SK-N-SH (cell line): ENCODE measurements around the gene STX1B. TPM values are rescaled to one million over a fixed set of nuclear protein-coding genes. Genes with fewer than 3 reads are reported as not detected.

Experiments
- CTCF ChIA-PET: fragments of 300-600, 350-600 bp; formaldehyde crosslinking; extraction: SDS; loops from one replicate; lab custom pipeline; 2021; lab: Yijun Ruan, JAX
- POLR2A ChIA-PET: fragments of 350-600 bp; sonication (Branson Sonifier 250); formaldehyde crosslinking; extraction: SDS; loops from one replicate; lab custom pipeline; 2020; ENCODE audit warnings: antibody characterized with exemption, inconsistent platforms; lab: Yijun Ruan, JAX
- DNase-seq: peaks from one replicate; pipeline ENCODE4 v3.0.0; 2012
- H2AFZ ChIP-seq: fragments of 200-600 bp; sonication (generic); 2 replicates; pipeline ENCODE4 v1.8.1; 2016; ENCODE audit warnings: antibody characterized with exemption, mild to moderate bottlenecking, low read depth
- H3F3A ChIP-seq: fragments of 200-600 bp; sonication (generic); replicated peaks from 2 replicates; pipeline ENCODE3; 2016; ENCODE audit warnings: antibody characterized with exemption, mild to moderate bottlenecking; ENCODE audit not compliant: insufficient read depth
- H3K27ac ChIP-seq, 2 experiments: fragments of 200-500 bp in 1 of 2; fragments of 200-600 bp in 1 of 2; sonication (Bioruptor generic) in 1 of 2; sonication (generic), shearing (Covaris generic) in 1 of 2; 2 replicates each; pipeline versions ENCODE4 v1.5.1 to v1.6.1; 2014 to 2016; ENCODE audit warnings: low read depth in 2 of 2, inconsistent platforms in 1 of 2, low read length in 1 of 2, mild to moderate bottlenecking in 1 of 2, mixed read lengths in 1 of 2
- H3K27me3 ChIP-seq: fragments of 200-600 bp; sonication (generic), shearing (Covaris generic); 2 replicates; pipeline ENCODE4 v1.6.1; 2016; ENCODE audit warnings: mixed run types; ENCODE audit not compliant: insufficient read depth
- H3K36me3 ChIP-seq, 2 experiments: fragments of 200-500 bp in 1 of 2; fragments of 200-600 bp in 1 of 2; sonication (Bioruptor generic) in 1 of 2; sonication (generic) in 1 of 2; replicated peaks in 1 of 2; 2 replicates each; pipeline versions ENCODE3 to v1.5.1; 2014 to 2016; ENCODE audit warnings: low read length in 1 of 2, mild to moderate bottlenecking in 1 of 2; ENCODE audit not compliant: insufficient read depth in 2 of 2, control insufficient read depth in 1 of 2
- H3K4me1 ChIP-seq, 2 experiments: fragments of 200-500 bp in 1 of 2; fragments of 200-600 bp in 1 of 2; sonication (Bioruptor generic) in 1 of 2; sonication (generic), shearing (Covaris generic) in 1 of 2; 2 replicates each; pipeline versions ENCODE4 v1.5.1 to v1.6.1; 2014 to 2016; ENCODE audit warnings: low read depth in 1 of 2, low read length in 1 of 2, mixed run types in 1 of 2; ENCODE audit not compliant: insufficient read depth in 2 of 2, control insufficient read depth in 1 of 2
- H3K4me2 ChIP-seq: fragments of 200-600 bp; sonication (generic), shearing (Covaris generic); 2 replicates; pipeline ENCODE4 v1.6.1; 2017; ENCODE audit warnings: mixed run types
- H3K4me3 ChIP-seq, 2 experiments: fragments of 200-500 bp in 1 of 2; fragments of 200-600 bp in 1 of 2; sonication (Bioruptor generic) in 1 of 2; sonication (generic), shearing (Covaris generic) in 1 of 2; 2 replicates each; pipeline versions ENCODE4 v1.5.1 to v1.8.1; 2014 to 2016; ENCODE audit warnings: low read depth in 2 of 2, inconsistent platforms in 1 of 2, low read length in 1 of 2, mild to moderate bottlenecking in 1 of 2, mixed read lengths in 1 of 2, moderate library complexity in 1 of 2
- H3K79me2 ChIP-seq: fragments of 200-600 bp; sonication (generic); 2 replicates; pipeline ENCODE4 v1.8.1; 2017; ENCODE audit warnings: mild to moderate bottlenecking; ENCODE audit not compliant: insufficient read depth
- H3K9ac ChIP-seq: fragments of 200-600 bp; sonication (generic); 2 replicates; pipeline ENCODE4 v1.6.1; 2017; ENCODE audit warnings: mixed run types
- H3K9me2 ChIP-seq: fragments of 200-600 bp; sonication (generic); 2 replicates; pipeline ENCODE4 v1.6.1; 2017; ENCODE audit warnings: mixed run types
- H3K9me3 ChIP-seq: fragments of 200-600 bp; sonication (generic); 2 replicates; pipeline ENCODE4 v1.6.1; 2017; ENCODE audit warnings: mixed run types, mild to moderate bottlenecking, moderate library complexity
- H4K20me1 ChIP-seq: fragments of 200-600 bp; sonication (generic); 2 replicates; pipeline ENCODE4 v1.6.1; 2017; ENCODE audit warnings: mild to moderate bottlenecking, mixed run types; ENCODE audit not compliant: insufficient read depth
- CTCF ChIP-seq: fragments of 200-600 bp; sonication (generic); IDR thresholded peaks from 2 replicates; pipeline ENCODE4 v1.6.1; 2017; ENCODE audit warnings: antibody characterized with exemption, mild to moderate bottlenecking, moderate library complexity
- FOXJ3 ChIP-seq: sonication (generic); formaldehyde crosslinking; IDR thresholded peaks from 2 replicates; pipeline ENCODE4 v1.5.1; 2020; ENCODE audit warnings: mild to moderate bottlenecking, missing genetic modification reagents
- GABPA ChIP-seq: IDR thresholded peaks from 2 replicates; pipeline ENCODE4 v1.4.0; 2012; ENCODE audit warnings: low read depth, mild to moderate bottlenecking
- IRF3 ChIP-seq: fragments of 150-350 bp; IDR thresholded peaks from 2 replicates; pipeline ENCODE4 v1.6.1; 2016; ENCODE audit warnings: mild to moderate bottlenecking, low read depth, low read length
- JUND ChIP-seq: IDR thresholded peaks from 2 replicates; pipeline ENCODE4 v1.4.0; 2012
- MAX ChIP-seq: IDR thresholded peaks from 2 replicates; pipeline ENCODE4 v1.4.0; 2012; ENCODE audit warnings: low read depth
- MEF2A ChIP-seq: IDR thresholded peaks from 2 replicates; pipeline ENCODE4 v1.4.0; 2012; ENCODE audit warnings: low read depth, borderline replicate concordance
- NFIC ChIP-seq: IDR thresholded peaks from 2 replicates; pipeline ENCODE4 v1.4.0; 2012; ENCODE audit warnings: borderline replicate concordance
- PBX3 ChIP-seq: IDR thresholded peaks from 2 replicates; pipeline ENCODE4; 2012
- REST ChIP-seq: IDR thresholded peaks from 2 replicates; pipeline ENCODE4 v1.6.1; 2012; ENCODE audit warnings: mild to moderate bottlenecking, low read depth, low read length, moderate library complexity
- RFX5 ChIP-seq: IDR thresholded peaks from 2 replicates; pipeline ENCODE4 v1.6.1; 2012; ENCODE audit warnings: mild to moderate bottlenecking, improper control_type of control experiment, low read length
- SMC3 ChIP-seq: IDR thresholded peaks from 2 replicates; pipeline ENCODE4 v1.6.1; 2012; ENCODE audit warnings: low read depth, low read length, improper control_type of control experiment
- TAF1 ChIP-seq: IDR thresholded peaks from 2 replicates; pipeline ENCODE4 v1.6.1; 2012; ENCODE audit warnings: low read depth, mild to moderate bottlenecking, low read length, moderate library complexity, borderline replicate concordance
- TCF12 ChIP-seq: IDR thresholded peaks from 2 replicates; pipeline ENCODE4 v1.4.0; 2012
- TEAD4 ChIP-seq: IDR thresholded peaks from 2 replicates; pipeline ENCODE4 v1.4.0; 2012; ENCODE audit warnings: mild to moderate bottlenecking, borderline replicate concordance; ENCODE audit not compliant: insufficient read depth
- ZBTB33 ChIP-seq: IDR thresholded peaks from 2 replicates; pipeline ENCODE4 v1.4.0; 2012; ENCODE audit warnings: low read depth, borderline replicate concordance
- WGBS: methylation state at CpG from one replicate; pipeline ENCODE4 v1.1.6; 2017; ENCODE audit warnings: low lambda C conversion rate; 5-methylcytosine and 5-hydroxymethylcytosine counted together
- polyA plus RNA-seq, 3 experiments: library from polyadenylated mRNA; depleted of rRNA; stranded (reverse); fragments of >200 nt; gene quantifications; 2 replicates each; pipeline ENCODE4 v1.2.3, GENCODE V29; 2012

Gene STX1B
- polyA plus RNA-seq, 1 of the 3 experiments (the other 2 are of a cell fraction): 21.2 TPM

- Histone ChIP-seq H2AFZ (no peak overlapping the region), H3K27ac (no peak overlapping the region), H3K4me3 (no peak overlapping the region), H4K20me1 (no peaks in the 10 kb centered on the region), H3K79me2 (peaks cover 16% of the 10 kb centered on the region; the same call in 1 of the 2 replicates), H3K4me1 (peaks cover 17 to 18% of the 10 kb centered on the region in 2 experiments; a peak in 3 of 4 replicates), H3F3A (peaks cover 23% of the 10 kb centered on the region), H3K9me2 (no peaks in the 10 kb centered on the region), H3K4me2 (no peak overlapping the region), H3K27me3 (no peaks in the 10 kb centered on the region), H3K9me3 (no peaks in the 10 kb centered on the region), H3K36me3 (peaks cover 0 to 2% of the 10 kb centered on the region in 2 experiments), H3K9ac (no peak overlapping the region)
- ChIA-PET POLR2A (no interaction called here), CTCF (interaction anchor here (0.8 to 1.9 kb wide), 2 partner anchors 15 to 16 kb away, joined by 3 to 7 read pairs; partner anchors contain the start of gene HSD3B7)
- no peak for DNase-seq
- TF ChIP-seq JUND (no peak), FOXJ3 (CRISPR knock-in tag) (no peak), ZBTB33 (no peak), TAF1 (no peak), REST (no peak), CTCF (no peak), NFIC (no peak), TEAD4 (no peak), GABPA (no peak), IRF3 (no peak), SMC3 (no peak), MAX (no peak), PBX3 (no peak), RFX5 (no peak), TCF12 (no peak), MEF2A (no peak)
- 94% methylated on average over 19 of the region's 19 CpGs for WGBS
Measured at GRCh38 chr16:31000671-31001382, 9.6 kb downstream of the STX1B start.
